Measurements from ENCODE around the gene C1QTNF6. TPM values are rescaled to one million over a fixed set of nuclear protein-coding genes. Genes with fewer than 3 reads are reported as not detected.
"Not testable (repeated sequence)": the region's sequence is repeated elsewhere in the genome, so short reads cannot be mapped to it uniquely, and the experiment has no call there.

Gene C1QTNF6
- total RNA-seq, 4 donors from 2014 or later: 0.83 to 2.9 (median 1.3) TPM

DNA sequence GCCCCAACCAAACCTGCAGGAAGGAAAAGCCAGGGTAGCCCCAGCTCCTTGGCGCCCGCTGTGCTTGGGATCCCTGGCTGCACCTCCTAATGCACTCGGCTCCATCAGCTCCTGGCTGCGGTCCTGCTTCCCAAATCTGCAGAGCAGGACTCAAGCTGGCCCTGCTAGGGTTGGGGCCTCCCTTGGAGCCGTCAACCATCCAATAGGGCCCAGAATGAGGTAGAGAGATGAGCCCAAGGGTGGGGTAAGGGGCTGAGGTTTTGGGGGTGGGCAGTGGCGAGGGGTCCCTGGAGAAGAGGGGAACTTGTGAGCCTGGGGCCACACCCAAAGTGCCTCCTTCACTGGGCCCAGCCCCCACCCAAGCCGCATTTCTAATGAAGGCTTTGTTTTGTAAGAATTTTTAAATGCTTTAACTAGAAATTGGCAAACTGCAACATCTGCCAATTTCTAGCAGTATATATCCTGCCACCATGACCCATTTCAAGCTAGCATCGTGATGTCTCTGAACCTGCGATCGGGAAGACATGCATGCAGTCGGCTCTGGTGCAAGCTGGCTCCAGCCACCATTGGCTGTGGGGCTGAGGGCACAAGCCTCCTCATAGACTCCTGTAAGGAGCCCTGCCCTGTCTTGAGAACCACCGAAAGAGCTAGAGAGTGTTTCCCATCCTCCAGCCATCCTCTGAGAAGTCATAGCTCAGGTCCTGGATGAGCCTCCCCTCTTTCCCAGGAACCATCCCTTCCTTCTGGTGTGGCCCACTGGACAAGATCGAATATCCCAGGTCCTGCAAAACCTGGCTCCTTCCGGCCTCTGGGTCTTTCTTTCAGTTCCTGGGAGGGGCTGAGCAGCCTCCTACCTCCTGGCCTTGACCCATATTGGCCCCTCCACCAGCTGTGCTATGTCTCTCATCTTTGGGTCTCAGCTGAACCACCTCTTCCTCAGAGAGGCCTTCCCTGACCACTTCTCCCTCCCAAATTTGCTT, 15.5 kb downstream of the C1QTNF6 start:
- Histone ChIP-seq H3K4me1 (peaks cover 28 to 33% (median 32%) of the 10 kb centered on the region in 4 donors), H3K36me3 (no peaks in the 10 kb centered on the region), H3K9me3 (no peaks in the 10 kb centered on the region), H3K27ac (replicated peaks in 1 of 4) (no peak overlapping the region), H3K4me3 (no peak overlapping the region), H3K27me3 (no peaks in the 10 kb centered on the region)
- WGBS: 73% methylated on average over 13 of the region's 14 CpGs
- TF ChIP-seq, protein P1, sequence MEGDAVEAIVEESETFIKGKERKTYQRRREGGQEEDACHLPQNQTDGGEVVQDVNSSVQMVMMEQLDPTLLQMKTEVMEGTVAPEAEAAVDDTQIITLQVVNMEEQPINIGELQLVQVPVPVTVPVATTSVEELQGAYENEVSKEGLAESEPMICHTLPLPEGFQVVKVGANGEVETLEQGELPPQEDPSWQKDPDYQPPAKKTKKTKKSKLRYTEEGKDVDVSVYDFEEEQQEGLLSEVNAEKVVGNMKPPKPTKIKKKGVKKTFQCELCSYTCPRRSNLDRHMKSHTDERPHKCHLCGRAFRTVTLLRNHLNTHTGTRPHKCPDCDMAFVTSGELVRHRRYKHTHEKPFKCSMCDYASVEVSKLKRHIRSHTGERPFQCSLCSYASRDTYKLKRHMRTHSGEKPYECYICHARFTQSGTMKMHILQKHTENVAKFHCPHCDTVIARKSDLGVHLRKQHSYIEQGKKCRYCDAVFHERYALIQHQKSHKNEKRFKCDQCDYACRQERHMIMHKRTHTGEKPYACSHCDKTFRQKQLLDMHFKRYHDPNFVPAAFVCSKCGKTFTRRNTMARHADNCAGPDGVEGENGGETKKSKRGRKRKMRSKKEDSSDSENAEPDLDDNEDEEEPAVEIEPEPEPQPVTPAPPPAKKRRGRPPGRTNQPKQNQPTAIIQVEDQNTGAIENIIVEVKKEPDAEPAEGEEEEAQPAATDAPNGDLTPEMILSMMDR (IDR thresholded peaks at IDR 0.05): no peak
- TF ChIP-seq EP300 (IDR thresholded peaks at IDR 0.05) (no peak), POLR2A (IDR thresholded peaks at IDR 0.05; ENCODE audit: low read depth) (no peak), POLR2AphosphoS5 (IDR thresholded peaks at IDR 0.05) (no peak)
- intact Hi-C loops (cut with DNase I): no loop called here
- no peak for DNase-seq (ENCODE audit: extremely low spot score)

DNA sequence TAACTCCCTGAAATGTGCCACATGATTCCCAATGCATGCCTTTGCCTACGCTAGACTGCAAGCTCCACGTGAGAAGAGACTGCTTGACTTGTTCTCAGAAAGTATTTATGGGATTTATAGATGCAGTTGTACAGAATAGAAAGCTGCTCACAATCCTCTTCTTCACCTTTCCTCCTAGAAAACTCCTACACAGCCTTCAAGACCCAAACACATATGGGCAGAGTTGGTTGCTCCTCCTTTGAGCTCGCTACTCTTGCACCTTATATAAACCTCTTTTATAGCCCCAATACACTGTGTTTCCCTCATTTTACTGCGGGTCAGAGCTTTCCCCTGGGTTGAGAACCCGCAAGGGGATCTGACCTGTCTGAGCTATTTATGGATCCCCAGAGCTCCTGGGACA, 16.4 kb downstream of the C1QTNF6 start:
- 80% methylated on average over 5 of the region's 5 CpGs for WGBS

DNA sequence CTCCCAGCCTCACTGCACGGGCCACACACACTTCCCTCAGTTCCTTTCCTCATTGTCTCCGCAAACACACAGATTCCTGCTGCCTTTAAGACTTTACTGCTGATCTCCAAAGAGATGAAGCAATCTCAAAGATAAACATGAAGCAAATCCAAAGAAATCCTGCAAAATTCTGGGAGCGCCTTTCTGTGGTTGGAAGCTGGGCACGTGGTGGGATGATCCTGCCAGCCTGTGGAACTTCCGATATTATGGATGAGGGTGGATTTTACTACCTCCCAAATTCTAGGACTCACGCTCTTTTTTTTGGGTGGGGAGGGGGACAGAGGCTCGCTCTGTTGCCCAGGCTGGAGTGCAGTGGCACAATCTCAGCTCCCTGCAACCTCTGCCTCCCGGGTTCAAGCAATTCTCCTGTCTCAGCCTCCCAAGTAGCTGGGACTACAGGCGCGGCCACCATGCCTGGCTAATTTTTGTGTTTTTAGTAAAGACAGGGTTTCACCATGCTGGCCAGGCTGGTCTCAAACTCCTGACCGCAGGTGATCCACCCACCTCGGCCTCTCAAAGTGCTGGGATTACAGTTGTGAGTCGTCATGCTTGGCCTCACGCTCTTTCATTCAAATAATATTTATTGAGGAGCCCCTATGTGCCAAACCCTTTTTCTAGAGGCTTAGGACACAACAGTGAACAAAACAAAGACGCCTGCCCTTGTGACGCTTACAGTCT, 17.2 kb downstream of the C1QTNF6 start:
- H3K4me3 ChIP-seq; H3K36me3 ChIP-seq; intact Hi-C loops (cut with DNase I); H3K27me3 ChIP-seq; H3K27ac ChIP-seq (replicated peaks in 1 of 4); DNase-seq (ENCODE audit: extremely low spot score); H3K9me3 ChIP-seq: not testable (repeated sequence)
- WGBS: 86% methylated on average over 16 of the region's 16 CpGs
- peaks cover 21 to 32% (median 27%) of the 10 kb centered on the region in 4 donors for H3K4me1 ChIP-seq

More for the DNA sequence above, 16.4 kb downstream of the C1QTNF6 start:
- TF ChIP-seq, protein P1 (IDR thresholded peaks at IDR 0.05): no peak
- no peak for TF ChIP-seq POLR2A (IDR thresholded peaks at IDR 0.05; ENCODE audit: low read depth)
- TF ChIP-seq EP300 (IDR thresholded peaks at IDR 0.05): no peak
- no peak for TF ChIP-seq POLR2AphosphoS5 (IDR thresholded peaks at IDR 0.05)
- no peak for DNase-seq (ENCODE audit: extremely low spot score)
- Histone ChIP-seq H3K9me3 (no peaks in the 10 kb centered on the region), H3K36me3 (no peaks in the 10 kb centered on the region), H3K27ac (replicated peaks in 1 of 4) (no peak overlapping the region), H3K27me3 (no peaks in the 10 kb centered on the region), H3K4me3 (no peak overlapping the region), H3K4me1 (peaks cover 28 to 34% (median 32%) of the 10 kb centered on the region in 4 donors)
- intact Hi-C loops (cut with DNase I): no loop called here

DNA sequence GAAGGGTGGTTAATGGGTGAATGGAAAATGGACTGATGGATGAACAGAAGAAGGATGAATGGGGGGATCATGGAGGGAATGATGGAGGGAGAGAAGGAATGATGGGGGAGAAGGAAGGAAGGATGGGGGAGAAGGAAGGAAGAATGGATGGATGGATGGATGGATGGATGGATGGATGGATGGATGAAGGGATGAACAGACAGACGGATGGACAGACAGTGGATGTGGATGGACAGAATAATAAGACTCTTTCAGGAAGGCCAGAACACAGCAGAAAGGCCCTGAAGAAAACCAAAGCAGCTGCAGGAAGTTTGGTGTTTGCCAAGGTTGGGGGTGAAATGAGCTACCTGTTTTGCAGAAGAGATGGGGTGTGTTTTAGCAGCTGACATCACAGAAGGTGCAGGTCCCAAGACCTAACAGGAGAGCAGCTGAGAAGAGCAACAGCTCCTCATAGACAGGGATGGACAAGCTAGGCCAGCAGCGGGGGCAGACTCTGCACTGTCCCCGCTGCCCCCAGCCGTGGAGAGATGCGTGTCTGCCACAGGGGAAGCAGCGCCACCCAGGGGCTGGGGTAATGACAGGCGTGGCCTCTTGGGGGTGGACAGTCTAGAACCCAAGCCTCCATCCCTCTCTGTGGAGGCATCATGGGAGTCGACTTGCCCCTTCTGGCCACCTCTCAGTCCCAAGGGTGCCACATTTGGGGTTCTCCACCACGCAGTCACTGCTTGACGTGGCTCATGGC, 17.9 kb downstream of the C1QTNF6 start:
- peaks cover 15 to 27% (median 21%) of the 10 kb centered on the region in 4 donors for H3K4me1 ChIP-seq
- no peak for DNase-seq (ENCODE audit: extremely low spot score)
- H3K36me3 ChIP-seq: no peaks in the 10 kb centered on the region
- no peak overlapping the region for H3K27ac ChIP-seq (replicated peaks in 1 of 4)
- 90% methylated on average over 4 of the region's 10 CpGs for WGBS
- intact Hi-C loops (cut with DNase I): no loop called here
- no peak overlapping the region for H3K4me3 ChIP-seq
- no peak for TF ChIP-seq POLR2AphosphoS5 (IDR thresholded peaks at IDR 0.05)
- TF ChIP-seq EP300 (IDR thresholded peaks at IDR 0.05): no peak
- TF ChIP-seq POLR2A (IDR thresholded peaks at IDR 0.05; ENCODE audit: low read depth): no peak
- TF ChIP-seq, protein P1 (IDR thresholded peaks at IDR 0.05): no peak
- H3K27me3 ChIP-seq: no peaks in the 10 kb centered on the region
- no peaks in the 10 kb centered on the region for H3K9me3 ChIP-seq
